Activated T-cell treated with anti-CD3 and anti-CD28 coated beads, Interleukin-2, amount 50 U/mL, for 48 hours (primary cell): ENCODE measurements around the gene MAP3K5.

Experiments
- DNase-seq, 2 experiments: peaks; one replicate each; pipeline ENCODE4 v3.0.0-alpha.2; 2020

Gene MAP3K5

DNA sequence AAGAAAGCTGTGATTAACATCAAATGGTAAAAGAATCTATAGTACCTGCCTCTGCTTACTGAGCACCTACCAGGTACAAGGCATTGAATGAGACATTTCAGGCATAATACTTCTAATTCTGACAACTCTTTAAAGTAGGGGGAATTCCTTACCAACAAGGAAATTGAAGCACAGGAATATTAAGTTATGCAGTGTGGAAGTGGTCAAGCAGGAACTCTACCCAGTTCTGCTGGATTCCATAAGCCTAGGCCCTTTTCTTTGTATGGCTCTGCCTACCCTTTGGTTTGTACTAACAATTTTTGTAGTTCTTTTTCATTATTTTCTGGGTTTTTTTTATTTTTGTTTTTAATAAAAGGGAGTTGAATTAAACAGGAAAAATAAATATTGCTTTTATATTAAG is 114.5 kb downstream of the MAP3K5 start:
- no peak for DNase-seq

DNA sequence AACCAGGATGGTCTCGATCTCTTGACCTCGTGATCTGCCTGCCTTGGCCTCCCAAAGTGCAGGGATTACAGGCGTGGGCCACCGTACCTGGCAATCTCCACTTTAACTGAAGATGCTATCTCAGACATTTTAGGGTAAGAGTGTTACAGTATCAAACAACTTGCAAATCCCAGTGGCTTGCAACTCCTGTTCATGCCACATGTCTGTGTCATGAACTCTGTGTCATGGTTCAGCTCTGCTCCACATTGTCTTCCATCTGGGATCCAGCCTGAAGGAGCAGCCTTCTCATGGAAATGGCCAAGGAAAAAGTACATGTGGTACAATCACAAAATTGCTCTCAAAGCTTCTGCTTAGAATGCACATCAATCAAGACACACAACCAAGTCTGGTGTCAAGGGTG is 114.9 kb downstream of the MAP3K5 start:
- DNase-seq = no peak

DNA sequence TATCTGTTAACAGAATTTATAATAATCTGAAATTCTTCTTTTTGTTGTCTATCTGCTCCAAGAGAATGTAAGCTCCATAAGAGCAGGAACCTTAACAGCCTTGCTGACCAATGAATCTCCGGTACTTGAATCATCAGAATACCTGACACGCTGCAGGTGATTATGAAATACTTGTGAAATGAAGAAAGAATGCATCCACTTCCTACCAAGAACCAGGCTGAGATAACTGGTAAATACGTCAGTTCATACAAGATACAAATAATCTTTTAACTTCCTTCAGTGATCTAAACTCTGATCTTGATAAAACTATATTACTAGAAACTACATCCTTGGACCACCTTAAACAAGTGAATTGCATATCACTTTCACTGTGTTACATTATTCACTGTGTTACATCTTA is 116.2 kb downstream of the MAP3K5 start:
- no peak for DNase-seq

DNA sequence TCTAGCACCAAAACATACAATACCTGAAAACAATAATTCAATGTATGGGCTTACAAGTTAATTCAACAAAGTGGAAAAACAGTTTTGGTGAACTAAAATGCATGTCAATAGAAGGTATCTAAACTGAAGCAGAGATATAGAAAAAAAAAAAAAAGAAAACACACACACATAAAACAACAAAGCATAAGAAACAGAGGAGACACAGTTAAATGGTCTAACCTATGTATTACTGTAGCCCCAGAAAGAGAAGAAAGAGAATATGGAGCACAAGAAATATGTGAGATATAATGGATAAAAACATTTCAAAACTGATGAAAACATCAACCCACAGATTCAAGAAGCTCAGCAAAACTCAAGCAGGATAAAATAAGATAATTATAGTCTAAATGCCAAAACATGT is 118.7 kb downstream of the MAP3K5 start:
- no peak for DNase-seq

DNA sequence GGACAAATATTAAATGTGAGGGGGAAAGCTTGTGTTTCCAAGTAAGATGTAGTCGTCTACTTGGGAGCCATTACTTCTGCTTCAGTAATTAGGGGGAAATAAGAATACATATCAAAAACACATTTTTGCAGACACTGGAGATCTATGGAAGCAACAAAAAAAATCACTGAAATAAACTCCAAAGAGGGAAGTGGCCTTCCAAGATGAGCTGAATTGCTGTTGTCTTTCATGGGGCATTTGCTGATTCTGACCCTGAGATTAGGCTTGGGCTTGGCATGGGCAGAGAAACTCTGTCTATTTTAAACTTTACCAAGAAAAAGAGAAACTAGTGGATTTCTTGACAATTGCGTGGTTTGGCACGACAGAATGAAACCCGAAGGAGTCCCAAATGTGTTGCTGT is 120.1 kb downstream of the MAP3K5 start:
- no peak for DNase-seq

DNA sequence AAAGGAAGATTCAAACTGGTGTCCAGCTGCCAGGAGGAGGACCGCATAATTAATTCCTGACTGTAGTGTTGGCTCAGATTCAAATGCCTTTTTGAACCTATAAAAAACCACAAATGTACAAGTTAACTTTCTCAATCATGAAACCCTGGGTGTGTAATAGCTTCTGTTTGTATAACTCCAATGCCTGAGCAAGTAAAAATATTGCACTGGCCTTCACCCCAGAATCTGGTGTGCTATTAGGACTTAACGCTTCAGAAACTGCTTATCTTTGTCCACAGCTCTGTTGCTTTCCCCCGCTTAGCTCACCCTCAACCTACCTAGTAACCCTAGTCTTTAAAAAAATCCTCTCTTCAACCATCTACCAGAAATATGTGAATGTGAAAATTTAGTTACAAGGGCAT is 123.0 kb downstream of the MAP3K5 start:
- no peak for DNase-seq

DNA sequence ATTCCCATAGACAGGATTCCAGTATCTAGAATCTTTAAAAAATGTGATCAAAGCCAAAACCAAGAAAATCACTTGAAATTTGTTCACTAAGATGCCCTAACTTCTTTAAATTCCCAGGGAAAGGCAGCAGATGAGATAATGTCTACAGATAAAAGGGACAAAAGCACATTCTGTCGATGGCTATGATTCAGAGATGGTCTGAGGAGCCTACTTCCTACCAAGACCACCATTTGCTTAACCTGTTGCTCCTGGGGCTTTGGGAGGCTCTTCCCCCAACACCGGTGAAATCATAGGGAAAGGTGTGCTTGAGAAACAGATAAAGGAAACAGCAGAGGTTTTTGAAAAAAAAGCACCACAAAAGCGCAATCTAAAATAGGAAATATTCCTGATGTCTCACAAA is 123.7 kb downstream of the MAP3K5 start:
- no peak for DNase-seq

DNA sequence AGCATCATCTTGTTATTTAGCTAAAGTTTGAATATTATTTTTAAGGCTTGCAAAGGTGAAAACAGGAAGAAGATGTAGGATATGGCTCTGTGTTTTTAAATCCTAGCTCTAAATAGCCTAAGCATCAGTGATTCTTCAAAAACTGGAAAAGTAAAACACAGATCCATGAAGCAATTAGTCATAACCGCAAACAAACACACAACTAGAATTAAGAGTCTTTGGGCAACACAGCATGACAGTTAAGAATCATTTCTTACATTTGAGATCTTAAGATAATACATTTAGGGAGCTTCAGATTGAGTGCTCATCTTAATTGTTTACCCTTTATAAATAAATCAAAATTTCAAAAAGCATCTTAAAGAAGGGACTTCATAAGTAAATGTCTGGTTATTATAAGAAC is 126.2 kb downstream of the MAP3K5 start:
- DNase-seq = no peak

DNA sequence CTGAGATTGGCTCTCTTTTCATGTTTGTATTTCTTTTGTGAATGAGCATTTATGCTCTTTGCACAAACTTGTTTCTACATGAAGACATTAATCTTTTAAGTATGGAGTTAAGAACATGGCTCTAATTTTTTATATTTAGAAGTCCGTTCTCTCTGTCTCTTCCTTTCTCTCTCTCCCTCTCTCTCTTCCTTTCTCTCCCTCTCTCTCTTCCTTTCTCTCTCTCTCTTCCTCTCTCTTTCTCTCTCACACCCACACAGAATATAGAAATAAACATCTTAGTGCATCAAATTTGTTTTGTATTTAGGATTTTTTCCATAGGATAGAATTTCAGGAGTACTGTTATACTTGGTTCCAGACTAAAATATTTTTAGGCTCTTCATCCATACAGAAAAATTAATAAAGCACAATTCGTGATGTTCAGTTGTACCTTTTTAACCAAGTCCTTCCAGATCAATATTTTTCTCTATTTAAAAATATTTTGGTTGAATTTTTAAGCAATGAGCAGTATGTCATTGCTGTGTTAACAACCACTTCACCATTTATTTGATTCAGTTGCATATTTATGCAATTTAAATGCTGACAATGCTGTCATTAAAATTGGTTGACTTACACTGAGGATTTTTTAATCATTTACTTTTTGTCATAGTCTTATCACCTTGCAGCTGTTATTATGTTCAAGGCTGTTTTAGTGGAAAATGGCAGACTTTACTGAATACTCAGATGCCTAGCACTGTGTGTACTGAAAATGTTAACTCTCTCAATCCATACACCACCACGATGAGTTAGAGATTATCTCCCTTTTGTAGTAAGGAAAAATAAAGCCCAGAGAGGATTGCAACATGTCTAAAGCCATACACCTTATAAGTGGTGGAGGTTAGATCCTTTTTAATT is 129.7 kb downstream of the MAP3K5 start:
- no peak for DNase-seq

DNA sequence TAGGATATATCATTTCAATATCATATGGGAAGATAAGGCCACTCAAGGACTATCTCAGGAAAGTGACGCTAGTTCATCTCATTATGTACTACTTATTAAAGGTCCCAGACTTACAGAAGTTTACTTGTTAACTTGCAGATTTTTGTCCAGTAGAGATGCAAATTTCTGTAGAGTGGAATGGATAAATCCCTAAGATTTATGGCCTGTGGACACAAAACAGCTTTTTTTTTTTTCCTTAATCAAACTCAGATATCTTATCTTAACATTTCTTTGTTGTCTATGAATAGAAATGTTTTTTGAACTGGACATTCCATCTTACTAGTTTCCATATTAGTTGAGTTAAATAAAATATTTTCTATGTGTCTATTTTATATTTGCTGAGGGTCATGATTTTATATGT is 131.6 kb downstream of the MAP3K5 start:
- no peak for DNase-seq

DNA sequence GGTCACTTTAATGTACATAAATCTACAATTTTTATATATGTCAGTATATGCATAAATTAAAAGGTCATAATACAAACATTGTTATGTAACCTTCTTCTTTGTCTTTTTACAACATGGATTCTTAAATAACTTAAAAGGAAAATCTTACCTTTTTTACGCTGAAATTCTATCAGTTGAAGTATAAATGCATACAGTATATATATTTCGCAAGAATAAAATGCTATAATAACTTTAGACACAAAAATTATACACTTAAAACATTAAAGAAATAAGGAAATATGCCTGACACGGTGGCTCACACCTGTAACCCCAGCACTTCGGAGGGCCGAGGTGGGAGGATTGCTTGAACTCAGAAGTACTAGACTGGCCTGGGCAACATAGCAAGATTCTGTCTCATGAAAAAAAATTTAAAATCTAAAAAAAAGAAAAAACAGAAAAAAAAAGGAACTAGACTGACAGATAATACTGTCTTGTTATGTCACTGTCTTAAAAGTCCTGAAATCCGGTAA is 132.2 kb downstream of the MAP3K5 start:
- DNase-seq = no peak

DNA sequence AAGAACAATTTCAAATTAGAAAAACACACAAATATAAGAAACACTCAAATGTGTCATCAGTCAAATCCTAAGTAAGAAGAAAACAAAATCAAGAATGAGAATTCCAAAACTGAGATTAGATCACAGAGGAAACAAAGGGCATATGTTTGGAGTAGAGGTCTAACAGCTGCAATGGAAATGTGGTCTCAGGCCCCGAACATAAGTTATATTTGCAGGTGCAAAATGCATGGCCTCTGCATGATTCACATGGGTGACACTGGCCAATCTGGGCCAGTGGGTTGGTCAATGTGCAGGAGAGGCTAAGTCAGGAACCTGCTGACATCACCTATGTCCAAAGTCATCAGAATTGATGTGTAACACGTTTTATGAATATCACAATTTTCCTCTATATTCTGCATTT is 133.6 kb downstream of the MAP3K5 start:
- no peak for DNase-seq

DNA sequence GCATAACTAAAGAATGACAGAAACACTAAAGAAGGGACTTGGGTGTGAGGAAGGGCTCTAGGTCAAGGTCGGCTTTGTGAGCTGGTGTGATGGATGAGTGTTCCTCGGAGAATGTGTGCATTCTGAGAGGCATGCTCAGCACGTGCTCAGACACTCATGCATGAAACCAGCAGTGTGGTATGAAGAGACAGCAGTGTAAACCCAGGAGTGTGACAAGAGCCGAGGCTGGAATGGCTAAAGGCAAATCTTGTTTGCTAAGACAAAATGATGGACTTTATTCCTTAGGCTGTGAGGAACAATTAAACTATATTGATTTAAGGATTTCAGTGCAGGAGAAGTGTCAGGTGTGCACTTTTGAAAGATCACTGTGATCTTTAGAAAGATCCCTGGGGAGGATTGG is 134.6 kb downstream of the MAP3K5 start:
- no peak for DNase-seq

DNA sequence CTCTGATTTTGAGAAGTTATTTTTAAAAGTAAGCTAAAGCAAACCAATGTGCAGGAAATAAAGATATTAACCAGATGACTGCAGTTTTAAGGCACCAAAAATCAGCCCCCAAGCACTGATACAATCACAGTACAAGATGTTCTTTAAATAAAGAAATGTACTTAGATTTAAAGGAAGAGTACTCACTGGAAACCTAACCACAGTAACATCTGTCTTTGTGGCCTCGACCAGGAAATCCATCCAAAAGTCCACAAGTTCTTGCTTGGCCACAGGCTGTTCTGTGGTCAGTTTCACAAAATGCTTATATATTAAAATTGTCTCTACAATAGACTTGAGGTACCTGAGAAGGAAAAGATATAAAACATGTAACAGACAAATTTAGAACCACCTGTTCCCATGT is 136.2 kb downstream of the MAP3K5 start:
- no peak for DNase-seq

DNA sequence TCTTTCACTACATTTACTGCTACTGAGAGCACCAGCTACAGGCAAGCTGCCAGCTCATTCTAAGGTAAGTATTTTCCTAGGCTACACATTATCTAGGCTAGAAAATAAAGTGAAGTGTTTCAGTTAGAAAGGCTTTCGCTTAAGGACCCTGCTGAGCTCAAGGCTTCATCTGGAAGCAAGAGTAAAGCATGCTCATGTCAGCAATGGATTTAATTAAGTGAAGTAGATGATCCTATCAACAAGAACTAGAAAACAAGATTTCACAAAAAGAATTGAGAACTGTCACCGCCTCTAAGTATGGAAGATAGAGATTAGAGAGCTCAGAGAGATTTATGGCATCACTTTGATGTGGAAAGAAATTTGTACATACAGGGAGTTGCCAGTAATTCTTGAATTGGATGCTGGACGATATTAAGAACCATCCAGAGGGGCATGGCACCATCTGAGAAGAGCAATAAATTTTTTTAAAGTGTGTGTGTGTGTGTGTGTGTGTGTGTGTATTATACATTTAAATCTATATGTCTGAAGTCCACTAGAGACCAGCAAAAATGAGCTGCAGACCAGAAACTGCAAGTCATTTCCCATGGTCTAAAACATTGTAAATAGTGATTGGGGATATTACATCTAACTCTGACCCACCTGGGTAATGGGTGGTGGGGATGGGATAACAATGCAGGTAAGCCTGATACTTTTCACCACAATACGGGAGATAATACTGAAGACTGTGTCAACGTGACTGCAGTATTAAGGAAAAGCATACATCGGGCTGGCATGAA is 136.8 kb downstream of the MAP3K5 start:
- DNase-seq = no peak

DNA sequence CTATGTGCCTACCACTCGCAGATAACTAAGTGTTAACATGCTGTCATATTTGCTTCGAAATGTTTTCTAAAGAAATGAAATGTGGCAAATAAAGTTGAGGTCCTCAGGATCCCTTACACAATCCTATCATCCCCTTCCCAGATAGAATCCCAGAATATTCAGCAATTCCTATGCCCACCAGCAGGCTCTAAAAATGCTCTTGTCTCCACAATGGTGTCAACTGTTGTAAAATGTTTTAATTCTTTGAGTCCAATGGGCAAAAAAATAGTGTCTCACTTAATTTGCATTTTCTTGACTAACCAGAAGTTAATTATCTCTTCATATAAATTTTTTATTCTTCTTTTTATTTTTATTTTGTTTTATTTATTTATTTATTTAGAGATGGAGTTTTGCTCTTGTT is 138.2 kb downstream of the MAP3K5 start:
- no peak for DNase-seq

DNA sequence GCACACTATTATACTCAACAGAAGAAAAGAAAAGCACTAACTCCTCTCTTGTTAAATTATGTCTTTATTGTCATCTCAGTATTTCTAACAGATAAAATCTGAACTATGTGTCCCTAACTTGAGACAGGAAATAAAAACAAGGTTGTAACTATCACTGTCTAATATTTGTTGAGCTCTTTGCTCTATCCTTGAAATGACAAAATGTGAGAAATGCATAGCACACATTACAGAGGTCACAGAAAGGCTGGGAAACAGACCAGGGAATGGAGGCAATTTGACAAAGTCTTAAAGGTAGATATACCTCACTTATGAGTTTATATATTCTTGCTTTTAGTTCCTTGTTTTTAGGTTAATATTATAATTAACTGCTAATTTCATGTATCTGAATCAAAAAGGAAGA is 139.6 kb downstream of the MAP3K5 start:
- no peak for DNase-seq

DNA sequence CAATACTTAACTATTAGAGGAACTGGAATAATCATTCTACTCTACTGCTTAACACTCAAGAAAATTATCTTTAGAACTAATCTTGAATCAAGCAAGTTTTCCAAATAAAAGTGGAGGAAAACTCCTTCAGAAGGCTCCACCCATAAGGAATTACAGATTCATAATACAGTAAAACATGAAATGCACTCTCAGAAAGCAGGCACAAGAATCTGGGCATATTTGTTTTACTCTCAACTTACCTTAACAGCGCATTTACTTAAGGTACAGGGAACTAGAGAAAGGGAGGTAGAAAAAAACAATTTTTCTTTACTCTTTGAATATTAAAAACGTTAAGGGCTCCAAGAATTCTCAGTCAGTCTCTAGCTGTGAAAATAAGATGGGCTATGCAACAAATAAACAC is 140.3 kb downstream of the MAP3K5 start:
- no peak for DNase-seq

DNA sequence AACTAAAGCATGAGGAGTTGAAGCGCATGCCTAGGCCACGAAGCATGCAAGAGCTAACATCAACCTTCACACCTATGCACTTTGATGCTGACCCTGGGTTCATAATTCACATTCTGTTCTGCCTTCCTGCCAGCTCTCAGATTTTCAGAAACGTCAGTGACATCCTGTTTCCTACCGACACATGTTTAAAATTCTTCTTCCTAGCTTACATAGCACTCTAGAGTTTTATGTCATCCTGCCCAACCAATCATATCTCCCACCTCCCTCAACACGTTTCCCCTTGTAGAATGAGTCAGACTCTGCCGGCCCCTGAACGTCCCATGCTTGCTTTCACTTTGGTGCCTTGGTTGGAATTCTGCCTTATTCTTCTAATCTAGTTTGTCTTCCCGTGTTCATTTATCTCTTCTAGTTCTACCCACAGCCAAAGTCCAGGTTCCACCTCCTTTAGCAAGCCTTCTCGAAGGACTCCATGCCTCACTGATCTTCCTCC is 144.9 kb downstream of the MAP3K5 start:
- peak; percentile 37 to 40 for DNase-seq

DNA sequence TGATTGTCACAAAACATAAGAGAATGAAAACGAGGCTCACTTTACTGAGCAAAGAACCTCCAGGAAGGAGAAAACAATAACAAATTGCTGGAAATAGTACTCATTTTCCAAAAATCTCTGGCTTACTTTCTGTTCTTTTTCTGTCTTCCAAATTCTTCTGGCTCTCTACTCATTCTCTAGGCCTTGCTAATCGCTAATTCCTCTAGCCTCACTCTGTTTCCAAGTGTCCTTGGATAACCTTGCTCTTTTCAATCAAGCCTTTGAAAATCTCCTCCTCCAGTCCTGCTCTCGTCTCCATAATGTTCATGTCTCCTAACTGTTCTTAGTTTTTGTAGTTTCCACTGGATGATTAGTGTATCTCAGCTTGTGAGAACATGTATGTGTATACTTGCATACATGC is 145.9 kb downstream of the MAP3K5 start:
- DNase-seq = no peak

DNA sequence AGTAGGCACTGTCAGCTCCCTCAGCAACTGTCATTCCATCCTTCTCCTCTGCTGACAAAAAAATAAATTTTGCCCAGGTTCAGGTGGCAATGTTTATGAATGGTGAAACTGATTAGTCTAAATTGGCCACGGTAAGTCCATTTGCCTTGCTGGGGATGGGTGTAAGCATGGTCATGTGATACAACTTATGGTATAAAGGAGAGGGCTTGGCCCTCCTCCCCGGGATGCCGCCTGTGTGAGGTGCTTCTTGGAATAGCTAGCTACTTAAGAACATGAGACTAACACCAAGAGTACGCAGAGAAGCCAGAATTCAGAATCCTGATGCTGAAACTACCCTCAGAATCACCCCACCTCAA is 147.7 kb downstream of the MAP3K5 start:
- DNase-seq = no peak

DNA sequence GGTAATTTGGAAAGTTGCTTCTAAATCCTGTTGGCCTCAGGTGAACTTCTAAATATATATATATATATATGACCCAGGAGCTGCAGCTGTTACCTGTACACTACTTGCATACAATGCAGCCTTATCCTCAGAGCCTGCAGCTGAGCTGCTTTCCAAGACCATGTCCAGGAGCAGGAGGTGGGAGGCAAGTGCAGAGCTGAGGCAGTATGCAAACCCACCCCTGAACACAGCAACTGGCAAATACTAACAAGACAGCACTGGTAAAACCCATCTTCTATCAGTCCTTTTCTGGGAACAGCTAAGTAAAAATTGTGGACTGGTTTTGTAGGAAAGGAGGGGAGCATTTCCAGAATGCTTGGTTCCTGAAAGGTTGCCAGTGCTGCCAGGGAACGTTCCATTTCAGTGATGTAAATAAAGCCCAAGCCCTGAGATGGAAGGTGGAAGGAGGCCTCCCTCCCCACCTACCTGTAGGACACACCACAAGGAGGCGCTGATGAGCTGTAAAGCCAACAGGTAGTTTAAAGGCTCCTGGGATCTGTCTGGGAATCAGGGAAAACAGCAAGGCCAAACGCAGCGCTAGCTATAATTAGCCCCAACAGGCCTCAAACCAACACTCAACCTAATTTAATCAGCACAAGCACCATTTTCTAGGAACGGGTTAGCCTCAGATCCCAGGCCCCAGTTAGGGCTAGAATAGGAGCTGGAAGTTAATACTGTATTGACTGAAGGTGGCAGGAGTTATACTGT is 148.3 kb downstream of the MAP3K5 start:
- peak; percentile 84 for DNase-seq

DNA sequence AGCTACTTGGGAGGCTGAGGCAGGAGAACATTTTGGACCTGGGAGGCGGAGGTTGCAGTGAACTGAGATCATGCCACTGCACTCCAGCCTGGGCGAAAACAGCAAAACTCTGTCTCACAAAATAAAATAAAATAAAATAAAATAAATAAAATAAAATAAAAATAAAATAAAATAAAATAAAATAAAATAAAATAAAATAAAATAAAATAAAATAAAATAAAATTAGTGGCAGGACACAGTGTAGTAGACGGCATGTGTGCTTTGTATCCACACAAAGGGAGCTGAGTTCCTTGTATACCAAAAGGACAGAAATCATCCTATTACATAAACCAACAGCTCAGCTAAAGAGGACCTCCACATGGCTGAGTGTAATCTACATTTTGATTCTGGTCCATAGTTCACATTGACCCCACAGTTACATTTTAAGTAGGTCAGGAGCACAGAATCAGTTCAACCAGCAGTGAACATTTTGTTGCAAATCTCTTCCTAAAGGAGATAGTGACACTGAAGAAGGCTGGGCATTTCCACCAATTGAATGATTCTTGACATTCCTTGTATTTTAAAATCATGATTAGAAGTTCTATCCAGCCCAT is 150.3 kb downstream of the MAP3K5 start:
- no peak for DNase-seq
